GM19035 (cell line): Measurements from ENCODE around the gene ZBTB11.
A peak's percentile ranks its signal among the peaks of the same experiment; 100 is the strongest.
"Not testable (repeated sequence)": the region's sequence is repeated elsewhere in the genome, so short reads cannot be mapped to it uniquely, and the experiment has no call there.

Source experiments
- ATAC-seq: cut with Tn5 transposase; IDR thresholded peaks from one replicate; pipeline ENCODE4 v1.9.1; 2021; ENCODE audit not compliant: unreplicated experiment

Gene ZBTB11

DNA sequence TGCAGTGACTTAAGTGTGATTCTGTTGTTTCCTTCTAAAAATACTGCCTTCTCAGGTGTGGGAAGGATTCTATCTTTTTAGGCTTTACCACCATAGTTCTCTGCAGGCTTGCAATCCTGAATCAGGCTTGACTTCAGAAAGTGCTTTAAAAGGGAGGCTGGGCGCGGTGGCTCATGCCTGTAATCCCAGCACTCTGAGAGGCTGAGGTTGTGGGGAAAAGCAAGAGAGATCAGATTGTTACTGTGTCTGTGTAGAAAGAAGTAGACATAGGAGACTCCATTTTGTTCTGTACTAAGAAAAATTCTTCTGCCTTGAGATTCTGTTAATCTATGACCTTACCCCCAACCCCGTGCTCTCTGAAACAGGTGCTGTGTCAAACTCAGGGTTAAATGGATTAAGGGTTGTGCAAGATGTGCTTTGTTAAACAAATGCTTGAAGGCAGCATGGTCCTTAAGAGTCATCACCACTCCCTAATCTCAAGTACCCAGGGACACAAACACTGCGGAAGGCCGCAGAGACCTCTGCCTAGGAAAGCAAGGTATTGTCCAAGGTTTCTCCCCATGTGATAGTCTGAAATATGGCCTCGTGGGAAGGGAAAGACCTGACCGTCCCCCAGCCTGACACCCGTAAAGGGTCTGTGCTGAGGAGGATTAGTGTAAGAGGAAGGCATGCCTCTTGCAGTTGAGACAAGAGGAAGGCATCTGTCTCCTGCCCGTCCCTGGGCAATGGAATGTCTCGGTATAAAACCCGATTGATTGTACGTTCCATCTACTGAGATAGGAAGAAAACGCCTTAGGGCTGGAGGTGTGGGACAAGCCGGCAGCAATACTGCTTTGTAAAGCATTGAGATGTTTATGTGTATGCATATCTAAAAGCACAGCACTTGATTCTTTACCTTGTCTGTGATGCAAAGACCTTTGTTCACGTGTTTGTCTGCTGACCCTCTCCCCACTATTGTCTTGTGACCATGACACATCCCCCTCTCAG is 15.0 kb upstream of the ZBTB11 start:
- ATAC-seq: not testable (repeated sequence)

DNA sequence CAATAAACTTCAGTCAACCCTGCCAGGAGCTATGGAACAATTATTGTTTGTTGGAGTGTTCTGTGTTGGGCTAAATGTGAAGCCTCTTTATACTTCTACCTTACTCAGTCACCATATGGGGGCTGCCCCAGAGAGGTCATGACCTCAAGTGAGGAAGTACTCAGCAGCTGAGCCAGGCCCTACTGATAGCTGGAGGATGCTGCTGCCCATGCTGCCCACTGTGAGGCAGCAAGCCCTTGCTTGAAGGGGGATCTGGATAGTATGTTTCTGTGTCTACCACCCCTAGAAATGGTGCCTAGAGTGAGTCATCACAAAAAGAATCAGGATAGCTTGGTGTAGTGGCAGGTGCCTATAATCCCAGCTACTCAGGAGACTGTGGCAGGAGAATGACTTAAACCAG is 14.0 kb upstream of the ZBTB11 start:
- ATAC-seq: no peak

DNA sequence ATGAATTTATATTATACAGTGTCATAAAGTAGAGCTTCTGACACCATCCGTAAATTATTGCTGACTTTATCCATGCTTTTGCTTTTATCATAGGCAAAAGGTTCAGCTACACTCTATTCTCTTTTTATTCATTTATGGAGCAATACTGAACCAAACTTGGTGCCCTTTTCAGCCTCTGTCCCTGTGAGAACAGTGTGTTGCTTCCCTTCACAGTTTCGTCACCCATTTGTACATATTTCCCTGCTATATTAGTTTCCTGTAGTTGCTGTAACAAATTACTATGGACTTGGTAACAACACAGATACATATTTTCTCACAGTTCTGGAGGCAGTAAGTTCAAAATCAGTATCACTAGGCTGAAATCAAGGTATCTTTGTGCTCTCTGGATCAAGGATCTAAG is 12.4 kb upstream of the ZBTB11 start:
- ATAC-seq: no peak

DNA sequence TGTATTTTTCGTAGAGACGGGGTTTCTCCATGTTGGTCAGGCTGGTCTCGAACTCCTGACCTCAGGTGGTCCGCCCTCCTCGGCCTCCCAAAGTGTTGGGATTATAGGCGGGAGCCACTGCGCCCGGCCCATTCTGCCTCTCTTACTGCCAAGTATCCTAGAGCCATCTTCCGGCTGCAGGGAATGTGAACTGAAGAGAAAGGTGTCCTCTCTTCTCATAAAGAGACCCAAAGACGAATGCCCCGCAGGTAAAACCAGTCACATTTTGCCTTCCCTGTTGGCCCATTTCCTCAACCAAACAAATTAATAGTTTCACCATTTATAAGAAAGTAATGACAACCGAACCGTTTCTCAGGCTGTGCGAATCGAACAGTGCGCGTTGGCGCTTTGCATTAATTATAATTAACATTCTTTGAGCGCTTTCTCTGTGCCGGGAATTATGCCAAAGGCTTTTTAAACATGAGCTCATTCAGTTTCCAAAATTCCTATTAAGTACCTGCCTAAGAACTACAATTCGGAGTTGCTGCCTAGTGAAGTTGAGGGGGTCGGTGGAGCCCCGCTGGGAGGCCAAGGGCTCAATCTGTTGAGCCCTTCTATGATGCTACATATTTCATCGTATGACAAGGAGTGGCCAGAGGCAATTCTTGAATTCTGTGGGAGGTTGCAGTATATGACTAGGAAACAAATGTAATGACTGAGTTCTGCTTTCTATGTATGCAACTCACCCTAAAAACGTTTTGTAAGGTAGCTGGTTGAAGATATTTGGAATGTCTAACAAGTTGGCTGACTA is 10.4 kb upstream of the ZBTB11 start:
- ATAC-seq: no peak

DNA sequence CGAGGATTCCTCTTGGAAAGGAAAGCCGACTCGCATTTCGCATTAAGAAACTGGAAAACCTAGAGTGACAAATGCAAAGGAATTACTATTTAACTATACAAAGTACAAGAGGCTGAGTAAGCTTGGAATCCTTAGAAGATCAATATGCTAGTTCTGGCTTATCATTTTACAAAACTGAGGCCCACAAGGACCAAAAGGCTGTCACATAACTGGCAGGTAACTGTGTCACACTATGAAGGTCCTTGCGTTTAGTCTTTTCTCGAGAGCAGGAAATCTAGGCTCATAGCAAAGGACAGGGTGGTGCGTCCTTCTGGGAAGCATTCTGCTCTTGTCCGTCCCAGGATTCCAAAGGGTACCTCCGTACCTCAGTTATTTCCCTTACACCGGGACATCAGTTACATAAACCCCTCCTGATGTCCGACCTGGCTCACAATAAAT is 9.0 kb upstream of the ZBTB11 start:
- peak; percentile 7 for ATAC-seq

DNA sequence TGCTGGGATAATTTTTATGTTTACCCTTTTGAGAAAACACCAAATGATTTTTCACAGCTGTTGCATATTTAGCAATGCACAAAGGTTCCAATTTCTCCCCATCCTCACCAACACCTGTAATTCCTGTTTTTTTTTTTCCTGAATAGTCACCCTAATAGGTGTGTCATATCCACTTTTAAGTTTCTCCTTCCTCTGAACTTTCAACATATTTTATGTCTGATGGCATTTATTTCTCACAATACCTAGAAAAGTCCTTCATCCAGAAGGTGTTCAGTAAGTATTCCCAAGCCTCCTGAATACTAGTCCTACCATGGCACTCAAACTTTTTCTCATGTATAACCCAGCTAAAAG is 8.1 kb upstream of the ZBTB11 start:
- ATAC-seq: no peak

DNA sequence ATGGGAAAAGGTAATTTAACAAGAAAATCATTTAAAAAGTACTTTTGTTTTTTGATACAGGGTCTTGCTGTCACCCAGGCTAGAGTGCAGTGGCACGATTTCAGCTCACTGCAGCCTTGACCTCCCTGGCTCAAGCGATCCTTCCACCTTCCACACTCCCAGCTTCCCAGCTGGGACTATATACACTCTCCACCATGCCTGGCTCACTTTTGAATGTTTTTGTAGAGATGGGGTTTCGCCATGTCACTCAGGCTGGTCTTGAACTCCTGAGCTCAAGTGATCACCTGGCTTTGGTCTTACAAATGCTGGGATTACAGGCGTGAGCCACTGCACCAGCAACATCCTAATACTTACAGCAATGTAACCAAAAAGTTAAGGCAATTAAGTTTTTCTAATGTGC is 3.5 kb upstream of the ZBTB11 start:
- ATAC-seq: no peak

DNA sequence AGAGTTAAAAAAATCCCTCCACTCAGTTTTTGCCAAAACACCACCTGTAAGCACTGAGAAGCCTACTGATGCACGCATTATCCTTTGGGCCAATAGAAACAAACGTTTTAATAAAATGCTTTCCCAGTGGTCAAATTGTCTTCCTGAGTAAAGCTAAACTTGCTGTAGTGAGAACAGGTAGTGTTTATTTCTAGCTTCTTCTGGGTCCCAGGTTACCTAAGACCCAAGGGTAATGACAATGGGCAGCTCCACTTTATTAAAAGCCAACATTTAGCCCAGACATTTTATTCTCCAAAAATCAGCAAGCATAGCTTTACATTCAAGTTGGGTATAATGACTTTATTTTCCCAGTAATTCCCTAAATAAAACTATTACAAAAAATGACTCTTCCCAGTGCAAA is 1.9 kb upstream of the ZBTB11 start:
- ATAC-seq: not testable (repeated sequence)

DNA sequence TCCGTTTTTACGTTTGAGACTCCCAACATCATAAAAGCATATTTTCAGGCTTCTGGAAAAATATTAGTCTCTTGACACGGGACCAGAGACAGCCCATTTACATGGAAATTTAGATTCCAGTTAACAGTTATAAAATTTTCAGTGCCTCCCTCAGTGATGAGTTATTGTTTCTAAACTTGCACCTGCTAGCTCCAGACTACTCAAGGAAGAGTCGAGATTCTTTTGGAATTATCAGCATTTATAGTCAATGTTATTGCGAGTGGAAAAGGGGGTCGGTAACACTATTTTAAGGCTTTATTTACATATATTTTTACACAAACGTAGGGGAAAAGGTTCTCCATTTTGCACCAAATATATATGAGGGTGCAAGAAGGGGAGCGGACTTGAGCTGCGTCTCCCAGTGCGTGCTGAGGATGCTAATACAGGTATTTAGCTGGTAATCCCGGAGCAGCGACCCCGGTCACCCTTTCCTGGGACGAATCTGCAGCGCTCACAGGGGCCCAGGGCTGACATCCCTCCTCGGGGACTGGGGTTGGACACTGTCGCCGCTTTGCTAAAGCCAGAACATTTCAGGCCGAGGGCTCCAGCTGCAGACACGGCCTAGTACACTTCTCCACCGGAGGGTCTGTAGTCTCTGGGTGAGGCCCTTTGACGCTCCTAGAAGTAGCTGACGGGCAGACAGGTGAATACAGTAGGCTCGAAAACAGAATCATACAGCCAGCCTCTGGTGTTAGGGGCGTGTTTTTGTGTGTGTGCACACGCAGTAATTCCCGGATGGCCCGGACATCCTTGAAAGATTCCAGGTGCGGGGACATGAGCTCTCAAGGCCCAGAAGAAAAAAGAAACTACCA is 729 bp upstream of the ZBTB11 start:
- no peak for ATAC-seq

DNA sequence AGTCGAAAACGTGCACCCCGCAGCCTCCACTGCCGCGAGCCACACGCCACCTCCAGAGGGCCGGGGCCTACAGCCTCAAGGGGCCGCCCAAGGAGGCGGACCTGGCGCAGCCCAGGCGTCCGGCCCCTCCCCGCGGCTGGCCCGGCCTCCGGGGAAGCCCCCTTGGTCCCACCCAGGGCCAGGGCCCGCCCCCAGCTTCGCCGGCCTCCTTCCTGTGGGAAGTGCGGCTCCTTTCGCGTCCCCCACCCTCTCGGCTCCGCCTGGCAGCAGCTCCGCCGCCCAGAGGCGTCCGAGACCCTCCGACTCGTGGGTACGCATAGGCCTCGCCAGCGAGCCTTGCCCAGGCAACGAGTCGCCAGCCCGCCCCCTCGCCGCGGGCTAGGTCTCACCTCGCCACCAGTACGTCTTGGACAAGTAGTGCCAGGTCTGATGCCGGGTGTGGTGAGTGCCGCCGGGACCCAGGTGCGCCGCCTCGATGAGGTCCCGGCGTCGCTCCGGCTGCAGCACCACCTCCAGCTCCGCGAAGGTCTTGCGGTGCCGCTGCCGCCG is 642 bp downstream of the ZBTB11 start:
- ATAC-seq: peak; percentile 82

DNA sequence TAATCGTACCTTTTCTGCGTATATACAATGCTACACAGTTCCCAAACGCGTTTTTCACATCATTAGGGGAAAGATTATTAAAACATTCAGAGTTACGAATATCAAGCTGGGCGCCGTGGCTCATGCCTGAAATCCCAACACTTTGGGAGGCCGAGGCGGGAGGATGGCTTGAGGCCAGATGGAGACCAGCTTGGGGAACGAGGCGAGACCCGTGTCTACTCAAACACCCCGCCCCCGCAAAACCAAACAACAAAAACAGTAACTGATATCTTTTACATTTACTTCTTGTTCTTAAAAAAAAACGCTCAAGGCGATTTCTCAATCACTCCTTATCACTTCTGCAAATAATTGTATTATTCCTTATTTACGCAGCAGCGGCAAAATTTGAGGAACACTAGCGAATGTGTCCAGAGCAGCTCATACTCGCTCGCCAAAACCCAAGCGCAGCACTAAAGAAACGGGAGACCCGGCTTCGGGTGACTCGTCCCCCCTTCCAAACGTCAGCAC is 1.2 kb downstream of the ZBTB11 start:
- ATAC-seq: no peak

DNA sequence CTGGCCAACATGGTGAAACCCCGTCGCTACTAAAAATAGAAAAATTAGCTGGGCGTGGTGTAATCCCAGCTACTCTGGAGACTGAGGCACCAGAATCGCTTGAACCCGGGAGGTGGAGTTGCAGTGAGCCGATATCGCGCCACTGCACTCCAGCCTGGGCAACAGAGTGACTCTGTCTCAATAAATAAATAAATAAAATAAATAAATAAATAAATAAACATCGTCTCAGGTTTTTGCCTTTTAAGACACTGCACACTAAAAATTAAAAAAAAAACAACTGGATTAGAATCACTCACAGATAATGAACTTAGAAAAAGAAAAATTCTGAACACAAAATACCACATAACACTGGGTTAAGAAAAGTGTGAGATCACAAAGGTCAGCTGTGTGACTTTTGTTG is 2.4 kb downstream of the ZBTB11 start:
- no peak for ATAC-seq

DNA sequence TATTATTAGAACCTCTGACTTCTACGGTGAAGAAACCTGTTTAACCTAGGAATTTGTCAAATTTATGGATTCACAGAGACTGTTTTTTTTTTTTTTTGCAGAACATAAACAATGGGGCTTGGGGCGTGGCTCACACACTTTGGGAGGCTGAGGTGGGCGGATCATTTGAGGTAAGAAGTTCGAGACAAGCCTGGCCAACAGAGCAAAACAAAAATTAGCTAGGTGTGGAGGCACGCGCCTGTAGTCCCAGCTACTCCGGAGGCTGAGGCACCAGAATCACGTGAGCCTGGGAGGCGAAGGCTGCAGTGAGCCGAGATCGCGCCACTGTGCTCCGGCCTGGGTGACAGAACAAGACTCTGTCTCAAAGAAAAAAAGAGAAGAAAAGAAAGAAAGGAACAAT is 3.0 kb downstream of the ZBTB11 start:
- ATAC-seq: no peak

DNA sequence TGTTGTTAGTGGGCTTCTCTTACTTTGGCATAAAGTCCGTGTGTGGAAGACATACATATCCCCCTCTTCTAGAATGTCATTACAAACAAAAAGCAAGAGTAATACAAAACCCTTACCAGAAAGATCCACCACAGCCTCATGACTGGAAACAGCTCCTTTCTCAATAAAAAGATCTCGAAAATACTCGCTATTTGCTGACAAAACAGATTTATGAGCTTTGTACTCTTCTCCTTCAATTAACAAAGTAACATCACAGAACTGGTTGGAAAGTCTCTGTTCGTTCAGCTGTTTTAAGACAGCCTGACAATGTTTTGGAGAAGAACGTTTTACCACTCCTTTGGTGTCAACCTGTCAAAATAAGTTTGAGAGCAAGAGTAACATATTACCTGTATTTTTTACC is 5.9 kb downstream of the ZBTB11 start:
- no peak for ATAC-seq

DNA sequence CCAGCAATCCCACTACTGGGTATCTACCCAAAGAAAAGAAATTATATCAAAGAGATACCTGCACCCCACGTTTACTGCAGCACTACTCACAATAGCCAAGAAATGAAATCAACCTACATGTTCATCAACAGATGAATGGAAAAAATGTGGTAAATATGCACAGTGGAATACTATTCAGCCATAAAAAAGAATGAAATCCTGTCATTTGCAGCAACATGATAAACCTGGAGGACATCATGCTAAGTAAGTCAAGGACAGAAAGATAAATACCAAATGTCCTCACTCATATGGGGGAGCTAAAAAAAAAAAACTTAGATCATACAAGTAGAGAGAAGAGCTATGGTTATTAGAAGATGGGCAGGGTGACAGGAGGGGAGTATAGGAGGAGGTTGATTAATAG is 9.1 kb downstream of the ZBTB11 start:
- no peak for ATAC-seq

DNA sequence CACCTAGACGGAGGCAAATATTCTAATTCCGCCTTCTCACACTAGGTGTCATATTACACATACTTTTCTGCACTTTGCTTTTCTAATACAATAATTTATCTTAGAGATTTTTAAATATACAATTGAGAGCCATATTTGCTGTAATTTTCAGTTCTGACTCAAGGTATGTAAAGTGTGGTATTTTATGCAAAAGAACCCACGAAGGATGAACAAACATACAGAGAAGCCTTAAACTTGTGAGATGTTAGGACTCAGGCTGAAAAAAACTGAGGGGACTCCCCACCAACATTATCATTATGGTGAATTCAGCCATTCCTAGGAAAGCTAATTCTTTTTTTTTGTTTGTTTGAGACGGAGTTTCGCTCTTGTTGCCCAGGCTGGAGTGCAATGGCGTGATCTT is 9.6 kb downstream of the ZBTB11 start:
- ATAC-seq: peak; percentile 51

DNA sequence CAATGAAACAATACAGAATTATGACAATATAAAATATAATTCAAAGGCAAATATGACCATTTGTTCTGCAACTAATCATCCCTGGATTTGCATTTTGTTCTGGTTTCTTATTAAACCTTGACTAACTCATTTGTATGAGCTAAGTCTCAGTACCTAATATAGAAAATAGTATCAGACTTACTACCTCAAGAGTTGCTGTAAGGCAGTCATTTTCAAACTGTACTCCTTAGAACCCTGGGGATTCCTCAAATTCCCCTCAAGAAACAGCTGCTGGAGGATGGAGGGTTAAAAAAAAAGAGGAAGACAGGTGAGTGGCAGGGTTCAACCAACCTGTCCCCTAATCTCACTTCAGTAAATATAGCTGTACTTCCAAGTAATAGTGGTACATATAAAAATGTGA is 11.1 kb downstream of the ZBTB11 start:
- ATAC-seq: no peak

DNA sequence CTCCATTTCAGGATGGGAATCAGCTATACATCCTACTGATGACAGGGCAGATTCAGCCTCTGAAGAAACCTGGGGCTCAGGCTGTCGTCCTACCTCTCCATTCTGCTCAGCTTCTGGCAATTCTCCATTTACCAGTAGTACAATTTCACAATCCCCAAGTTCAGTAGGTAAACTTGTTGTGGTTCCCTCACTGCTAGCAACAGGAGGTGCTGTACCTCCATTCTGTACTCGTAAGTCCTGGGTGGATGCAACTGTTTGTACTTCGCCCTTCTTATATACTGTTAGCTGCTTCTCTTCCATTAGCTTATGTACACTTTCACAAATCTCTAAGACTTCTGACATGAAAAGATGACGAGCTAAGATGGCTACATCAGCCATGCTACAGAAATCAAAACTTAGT is 11.6 kb downstream of the ZBTB11 start:
- no peak for ATAC-seq

DNA sequence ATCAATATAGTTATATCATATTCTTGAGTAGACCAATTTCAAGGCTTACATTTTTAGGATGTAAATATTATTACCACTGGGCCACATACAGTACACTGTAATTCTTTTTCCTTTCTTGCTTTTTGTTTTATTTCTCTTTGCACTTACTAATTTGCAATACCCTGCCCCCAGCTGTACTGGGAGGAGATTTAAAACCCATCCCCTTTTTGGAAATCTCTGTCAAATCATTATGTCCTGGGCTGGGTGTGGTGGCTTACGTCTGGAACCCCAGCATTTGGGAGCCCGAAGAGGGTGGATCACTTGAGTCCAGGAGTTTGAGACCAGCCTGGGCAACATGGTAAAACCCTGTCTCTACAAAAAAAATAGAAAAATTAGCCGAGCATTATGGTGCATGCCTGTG is 16.2 kb downstream of the ZBTB11 start:
- ATAC-seq: no peak

DNA sequence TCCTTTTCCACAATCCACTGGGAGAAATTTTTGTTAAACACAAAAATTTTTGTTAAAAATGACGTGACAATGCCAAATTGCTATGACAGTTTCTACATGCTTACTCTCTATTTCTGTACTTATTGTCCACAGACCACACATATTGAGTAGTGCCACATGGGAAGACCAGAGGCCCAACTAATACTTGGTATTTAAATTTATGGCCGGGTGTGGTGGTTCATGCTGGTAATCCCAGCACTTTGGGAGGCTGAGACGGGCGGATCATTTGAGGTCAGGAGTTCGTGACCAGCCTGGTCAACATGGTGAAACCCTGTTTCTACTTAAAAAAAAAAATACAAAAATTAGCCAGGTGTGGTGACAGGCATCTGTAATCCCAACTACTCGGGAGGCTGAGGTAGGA is 20.3 kb downstream of the ZBTB11 start:
- no peak for ATAC-seq

DNA sequence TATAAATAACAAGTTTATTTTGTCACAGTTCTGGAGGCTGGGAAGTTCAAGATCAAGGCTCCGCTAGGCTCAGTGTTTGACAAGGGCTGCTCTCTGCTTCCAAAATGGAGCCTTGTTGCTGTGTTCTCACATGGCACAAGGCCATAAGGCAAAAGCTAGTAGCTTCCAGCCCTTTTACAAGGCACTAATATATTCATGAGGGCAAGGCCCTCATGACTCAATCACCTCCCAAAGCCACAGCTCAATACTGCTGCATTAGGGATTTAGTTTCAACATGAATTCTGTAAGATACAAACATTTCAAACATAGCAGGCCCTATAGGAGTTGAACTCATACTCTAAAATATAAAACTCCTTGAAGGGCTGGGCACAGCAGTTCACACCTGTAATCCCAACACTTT is 30.2 kb downstream of the ZBTB11 start:
- no peak for ATAC-seq
